ENCODE measurements around the gene POPDC3. TPM values are rescaled to one million over a fixed set of nuclear protein-coding genes. Genes with fewer than 3 reads are reported as not detected.

The POPDC3 gene, protein sequence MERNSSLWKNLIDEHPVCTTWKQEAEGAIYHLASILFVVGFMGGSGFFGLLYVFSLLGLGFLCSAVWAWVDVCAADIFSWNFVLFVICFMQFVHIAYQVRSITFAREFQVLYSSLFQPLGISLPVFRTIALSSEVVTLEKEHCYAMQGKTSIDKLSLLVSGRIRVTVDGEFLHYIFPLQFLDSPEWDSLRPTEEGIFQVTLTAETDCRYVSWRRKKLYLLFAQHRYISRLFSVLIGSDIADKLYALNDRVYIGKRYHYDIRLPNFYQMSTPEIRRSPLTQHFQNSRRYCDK
- total RNA-seq (ENCODE audit: low replicate concordance), result 3.1 and 8.2 TPM in 2 replicates

GRCh38 chr6:105179244-105180065, at the start of gene POPDC3:
Gene POPDC3 (minus strand): TSS chr6:105180014. CDS start chr6:105161909, 18,105 bp downstream.
- H2AFZ ChIP-seq (replicated peaks), result peak within 1 kb of the TSS; percentile 99
- DNase-seq (ENCODE audit: low spot score), result peak; percentile 78
- TF ChIP-seq EZH2phosphoT487 (IDR thresholded peaks at IDR 0.05), result no peak
- TF ChIP-seq, protein P1, sequence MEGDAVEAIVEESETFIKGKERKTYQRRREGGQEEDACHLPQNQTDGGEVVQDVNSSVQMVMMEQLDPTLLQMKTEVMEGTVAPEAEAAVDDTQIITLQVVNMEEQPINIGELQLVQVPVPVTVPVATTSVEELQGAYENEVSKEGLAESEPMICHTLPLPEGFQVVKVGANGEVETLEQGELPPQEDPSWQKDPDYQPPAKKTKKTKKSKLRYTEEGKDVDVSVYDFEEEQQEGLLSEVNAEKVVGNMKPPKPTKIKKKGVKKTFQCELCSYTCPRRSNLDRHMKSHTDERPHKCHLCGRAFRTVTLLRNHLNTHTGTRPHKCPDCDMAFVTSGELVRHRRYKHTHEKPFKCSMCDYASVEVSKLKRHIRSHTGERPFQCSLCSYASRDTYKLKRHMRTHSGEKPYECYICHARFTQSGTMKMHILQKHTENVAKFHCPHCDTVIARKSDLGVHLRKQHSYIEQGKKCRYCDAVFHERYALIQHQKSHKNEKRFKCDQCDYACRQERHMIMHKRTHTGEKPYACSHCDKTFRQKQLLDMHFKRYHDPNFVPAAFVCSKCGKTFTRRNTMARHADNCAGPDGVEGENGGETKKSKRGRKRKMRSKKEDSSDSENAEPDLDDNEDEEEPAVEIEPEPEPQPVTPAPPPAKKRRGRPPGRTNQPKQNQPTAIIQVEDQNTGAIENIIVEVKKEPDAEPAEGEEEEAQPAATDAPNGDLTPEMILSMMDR (IDR thresholded peaks at IDR 0.05), result peak; percentile 25
- no peaks in the 10 kb centered on the region for H4K20me1 ChIP-seq (ENCODE audit: low read depth)
- Mint-ChIP-seq H3K4me3 (peak within 1 kb of the TSS; percentile 83), H3K27ac (no peak within 1 kb of the TSS), H3K9me3 (no peaks in the 10 kb centered on the region), H3K27me3 (ENCODE audit: insufficient read depth, low read depth) (peaks cover 22% of the 10 kb centered on the region), H3K4me1 (peaks cover 2% of the 10 kb centered on the region), H3K36me3 (no peaks in the 10 kb centered on the region)
- H3K4me2 ChIP-seq, result peak within 1 kb of the TSS; percentile 88
- H3K9me3 ChIP-seq (ENCODE audit: low read depth), result no peaks in the 10 kb centered on the region
- no peak within 1 kb of the TSS for H3K27ac ChIP-seq
- no peaks in the 10 kb centered on the region for H3K36me3 ChIP-seq
- peak within 1 kb of the TSS; percentile 75 for H3K4me3 ChIP-seq
- H3K4me1 ChIP-seq, result peaks cover 14% of the 10 kb centered on the region
- H3K27me3 ChIP-seq, result peaks cover 37% of the 10 kb centered on the region
- H3K9ac ChIP-seq, result no peak within 1 kb of the TSS
- H3K79me2 ChIP-seq (ENCODE audit: low read depth), result no peaks in the 10 kb centered on the region
- H3F3A ChIP-seq (ENCODE audit: low read depth), result peaks cover 34% of the 10 kb centered on the region

DNA sequence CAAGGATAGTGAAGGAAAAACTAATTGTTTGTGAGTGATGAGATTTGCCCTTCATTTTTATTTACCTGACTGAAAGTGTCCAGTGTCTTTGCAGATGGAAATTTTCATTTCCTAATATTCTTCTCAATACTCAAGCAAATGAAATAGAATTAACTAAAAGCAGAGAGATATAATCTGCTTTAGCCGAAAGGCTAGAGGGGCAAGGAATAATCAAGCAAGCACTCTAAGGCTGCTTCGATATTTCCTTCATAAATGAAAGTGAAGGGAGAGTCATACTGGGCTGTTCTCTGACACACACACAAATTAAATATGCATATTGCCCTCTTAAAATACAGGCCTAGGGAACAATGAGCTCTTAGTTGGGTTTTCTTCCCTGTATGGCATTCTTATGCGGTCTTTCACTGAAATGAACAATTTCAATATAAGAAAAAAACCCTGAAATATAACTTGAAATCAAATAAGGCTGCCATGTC, 47.5 kb upstream of the POPDC3 start:
- no peaks in the 10 kb centered on the region for H3K36me3 ChIP-seq
- H3K4me3 ChIP-seq, result no peak overlapping the region
- no peaks in the 10 kb centered on the region for H3K79me2 ChIP-seq (ENCODE audit: low read depth)
- no peaks in the 10 kb centered on the region for H3K27me3 ChIP-seq
- Mint-ChIP-seq H3K4me1 (no peaks in the 10 kb centered on the region), H3K27me3 (ENCODE audit: insufficient read depth, low read depth) (peaks cover 2% of the 10 kb centered on the region), H3K9me3 (peaks cover 2% of the 10 kb centered on the region), H3K27ac (no peak overlapping the region), H3K36me3 (peaks cover 2% of the 10 kb centered on the region), H3K4me3 (no peak overlapping the region)
- no peaks in the 10 kb centered on the region for H3K4me1 ChIP-seq
- H3K27ac ChIP-seq, result no peak overlapping the region
- DNase-seq (ENCODE audit: low spot score), result no peak
- TF ChIP-seq EZH2 (IDR thresholded peaks at IDR 0.05), result no peak
- TF ChIP-seq, protein P1 (IDR thresholded peaks at IDR 0.05), result no peak
- no peak for TF ChIP-seq EZH2phosphoT487 (IDR thresholded peaks at IDR 0.05)
- no peaks in the 10 kb centered on the region for H4K20me1 ChIP-seq (ENCODE audit: low read depth)
- no peaks in the 10 kb centered on the region for H3F3A ChIP-seq (ENCODE audit: low read depth)
- no peak overlapping the region for H3K9ac ChIP-seq
- no peak overlapping the region for H3K4me2 ChIP-seq
- no peak overlapping the region for H2AFZ ChIP-seq (replicated peaks)
- no peaks in the 10 kb centered on the region for H3K9me3 ChIP-seq (ENCODE audit: low read depth)

GRCh38 chr6:105226598-105227294, 46.9 kb upstream of the POPDC3 start:
- Mint-ChIP-seq H3K36me3 (peaks cover 2% of the 10 kb centered on the region), H3K27ac (no peak overlapping the region), H3K9me3 (peaks cover 2% of the 10 kb centered on the region), H3K4me3 (no peak overlapping the region), H3K4me1 (no peaks in the 10 kb centered on the region), H3K27me3 (ENCODE audit: insufficient read depth, low read depth) (peaks cover 2% of the 10 kb centered on the region)
- Histone ChIP-seq H3K9me3 (ENCODE audit: low read depth) (no peaks in the 10 kb centered on the region), H3F3A (ENCODE audit: low read depth) (no peaks in the 10 kb centered on the region), H3K27me3 (no peaks in the 10 kb centered on the region), H2AFZ (replicated peaks) (no peak overlapping the region), H3K36me3 (no peaks in the 10 kb centered on the region), H3K27ac (no peak overlapping the region), H3K4me1 (no peaks in the 10 kb centered on the region), H3K4me3 (no peak overlapping the region), H3K9ac (no peak overlapping the region), H3K4me2 (no peak overlapping the region), H3K79me2 (ENCODE audit: low read depth) (no peaks in the 10 kb centered on the region), H4K20me1 (ENCODE audit: low read depth) (no peaks in the 10 kb centered on the region)
- TF ChIP-seq EZH2phosphoT487 (IDR thresholded peaks at IDR 0.05), result no peak
- TF ChIP-seq, protein P1 (IDR thresholded peaks at IDR 0.05), result no peak
- no peak for TF ChIP-seq EZH2 (IDR thresholded peaks at IDR 0.05)
- DNase-seq (ENCODE audit: low spot score), result no peak

All from neural progenitor cell (in vitro differentiated cells).